Natural killer cell treated with Interleukin-12 subunit alpha and Interleukin-12 subunit beta and Interleukin-15 and Interleukin-18, amount 100 ng/mL, for 72 hours (primary cell): ENCODE measurements around the gene PKHD1. TPM values are rescaled to one million over a fixed set of nuclear protein-coding genes. Genes with fewer than 3 reads are reported as not detected.

Source experiments
- ATAC-seq, 2 donors: fragments of 150-1000 bp; cut with Tn5 transposase in 1 of 2; sonication (Bioruptor Pico), chemical (Tn5 transposase) in 1 of 2; 2 replicates each; pipeline ENCODE4 v1.10.0; 2021
- DNase-seq: peaks from one replicate; pipeline ENCODE4 v3.0.0; 2022; ENCODE audit warnings: low spot score
- H3K27ac Mint-ChIP-seq, 2 donors: 1 replicate in 1 of 2; 2 replicates in 1 of 2; pipeline ENCODE4 v1.8.0; 2022; ENCODE audit warnings: mixed read lengths in 2 of 2, mild to moderate bottlenecking in 1 of 2, moderate library complexity in 1 of 2
- H3K27me3 Mint-ChIP-seq, 2 donors: 1 replicate in 1 of 2; 2 replicates in 1 of 2; pipeline ENCODE4 v1.8.0; 2022; ENCODE audit warnings: mixed read lengths in 2 of 2
- H3K36me3 Mint-ChIP-seq: one replicate; pipeline ENCODE4 v1.8.0; 2022; ENCODE audit warnings: mixed read lengths
- H3K4me1 Mint-ChIP-seq, 2 donors: 1 replicate in 1 of 2; 2 replicates in 1 of 2; pipeline ENCODE4 v1.8.0; 2022; ENCODE audit warnings: low read depth in 2 of 2, mixed read lengths in 2 of 2, mild to moderate bottlenecking in 1 of 2
- H3K4me3 Mint-ChIP-seq: one replicate; pipeline ENCODE4 v1.8.0; 2022; ENCODE audit warnings: mixed read lengths
- H3K9me3 Mint-ChIP-seq: 2 replicates; pipeline ENCODE4 v1.8.0; 2022; ENCODE audit warnings: mixed read lengths
- total RNA-seq, 2 donors: library from RNA; stranded (reverse); gene quantifications; one replicate each; pipeline ENCODE4 v1.2.3, GENCODE V29; 2022

Gene PKHD1
- total RNA-seq, 2 donors from 2014 or later = not detected

DNA sequence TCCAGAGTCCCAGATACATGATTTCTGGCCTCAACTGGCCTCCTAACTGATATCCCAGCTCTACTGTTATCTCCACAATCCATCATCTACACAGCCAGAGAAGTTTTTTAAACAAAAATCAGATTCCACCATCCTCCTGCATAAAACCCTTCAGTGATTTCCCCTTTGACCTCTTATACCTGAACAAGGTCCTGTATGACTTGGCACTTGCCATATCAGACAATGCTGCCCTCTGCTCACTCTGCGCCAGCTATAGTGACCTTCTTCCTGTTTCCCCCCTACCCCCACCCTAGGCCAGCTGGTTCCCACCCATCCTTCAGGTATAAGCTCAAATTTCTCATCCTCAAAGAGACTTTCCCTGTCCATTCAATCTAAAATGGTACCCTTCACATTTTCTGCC is 322.2 kb downstream of the PKHD1 start:
- ATAC-seq (no peak), DNase-seq (no peak)
- Mint-ChIP-seq H3K36me3 (no peaks in the 10 kb centered on the region), H3K27me3 (no peaks in the 10 kb centered on the region), H3K27ac (no peak overlapping the region), H3K4me1 (no peaks in the 10 kb centered on the region), H3K9me3 (peaks cover 17% of the 10 kb centered on the region), H3K4me3 (no peak overlapping the region)

DNA sequence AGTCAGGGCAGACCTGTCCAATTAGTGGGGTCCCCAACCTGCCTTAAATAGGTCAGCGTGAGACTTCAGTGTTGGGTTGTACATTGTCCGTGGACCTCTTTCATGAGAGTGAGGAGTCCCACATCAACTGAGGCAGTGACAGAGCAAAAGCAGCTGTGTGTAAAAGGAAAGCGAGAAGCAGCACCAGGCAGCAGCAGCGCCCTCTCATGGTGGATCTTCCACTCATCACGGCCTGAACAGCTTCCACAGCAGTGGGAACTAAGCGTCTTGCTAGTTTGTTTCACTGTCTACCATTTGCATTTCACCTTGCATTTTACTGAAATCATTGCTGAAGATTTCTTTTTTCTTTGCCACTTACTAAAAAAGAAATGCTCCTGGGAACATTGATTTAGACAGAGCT is 333.8 kb downstream of the PKHD1 start:
- DNase-seq (no peak), ATAC-seq (no peak)
- no peaks in the 10 kb centered on the region for H3K36me3 Mint-ChIP-seq
- H3K27me3 Mint-ChIP-seq = no peaks in the 10 kb centered on the region
- no peak overlapping the region for H3K4me3 Mint-ChIP-seq
- peaks cover 2% of the 10 kb centered on the region for H3K9me3 Mint-ChIP-seq
- H3K4me1 Mint-ChIP-seq = no peaks in the 10 kb centered on the region
- H3K27ac Mint-ChIP-seq = no peak overlapping the region

DNA sequence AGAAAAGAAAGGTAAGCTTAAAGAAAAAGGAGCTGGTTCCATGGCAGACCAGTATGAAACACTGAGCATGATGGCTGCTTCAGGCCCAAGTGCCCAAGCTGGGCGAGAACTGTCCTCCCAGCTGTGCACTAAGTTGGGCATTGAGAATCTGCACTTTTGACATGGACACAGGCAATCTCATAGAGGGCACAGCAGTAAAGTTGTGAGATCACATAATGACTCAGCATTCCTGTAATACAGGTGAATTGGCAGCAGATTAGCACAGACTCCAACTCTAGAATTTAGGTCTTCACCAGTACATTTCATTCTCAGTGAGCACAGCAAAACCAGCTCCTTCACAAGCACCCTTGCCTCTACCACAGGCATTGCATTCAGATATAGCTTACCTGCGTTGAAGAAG is 343.4 kb downstream of the PKHD1 start:
- Mint-ChIP-seq H3K4me3 (no peak overlapping the region), H3K9me3 (peaks cover 15% of the 10 kb centered on the region), H3K27me3 (no peaks in the 10 kb centered on the region), H3K36me3 (no peaks in the 10 kb centered on the region), H3K27ac (no peak overlapping the region), H3K4me1 (no peaks in the 10 kb centered on the region)
- DNase-seq (no peak), ATAC-seq (no peak)

DNA sequence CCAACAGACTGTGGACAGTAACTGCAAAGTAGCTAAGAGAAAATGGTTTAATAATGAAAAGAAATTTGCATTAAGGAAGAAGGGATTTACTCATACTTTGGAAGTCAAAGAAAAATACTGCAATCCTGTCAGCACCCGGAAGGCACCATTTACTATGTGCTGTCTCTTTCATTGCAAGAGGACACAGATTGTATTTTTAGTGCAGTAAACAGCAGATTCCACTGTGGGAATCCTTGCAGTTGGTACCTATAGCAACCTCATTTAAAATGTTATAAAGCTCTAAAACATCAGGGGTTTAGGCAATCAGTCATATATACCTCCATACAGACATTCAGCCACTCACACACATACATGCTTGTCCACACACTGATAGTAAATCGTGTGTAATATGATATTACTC is 346.8 kb downstream of the PKHD1 start:
- H3K9me3 Mint-ChIP-seq = peaks cover 12% of the 10 kb centered on the region
- H3K27ac Mint-ChIP-seq = no peak overlapping the region
- H3K4me1 Mint-ChIP-seq = no peaks in the 10 kb centered on the region
- no peaks in the 10 kb centered on the region for H3K36me3 Mint-ChIP-seq
- H3K4me3 Mint-ChIP-seq = no peak overlapping the region
- ATAC-seq (no peak), DNase-seq (no peak)
- no peaks in the 10 kb centered on the region for H3K27me3 Mint-ChIP-seq

DNA sequence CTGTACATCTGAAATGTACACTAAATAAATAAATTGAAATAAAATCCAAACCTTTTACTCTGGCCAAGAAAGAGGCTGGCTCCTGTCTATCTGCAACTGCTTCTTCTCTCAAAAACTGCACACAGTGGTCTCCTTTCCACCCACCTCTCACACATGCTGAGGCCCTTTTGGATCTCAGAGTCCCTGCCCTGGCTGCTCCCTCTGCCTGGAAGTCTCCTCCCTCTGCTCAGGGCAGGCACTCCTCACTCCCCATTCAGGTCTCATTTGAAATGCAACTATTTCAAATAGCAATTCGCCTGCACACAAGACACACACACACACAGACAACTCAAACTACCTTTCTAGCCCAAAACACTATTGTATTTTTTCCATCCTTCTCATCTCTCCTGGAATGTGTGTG is 348.8 kb downstream of the PKHD1 start:
- ATAC-seq (no peak), DNase-seq (no peak)
- no peaks in the 10 kb centered on the region for H3K4me1 Mint-ChIP-seq
- no peak overlapping the region for H3K27ac Mint-ChIP-seq
- no peaks in the 10 kb centered on the region for H3K27me3 Mint-ChIP-seq
- peaks cover 10% of the 10 kb centered on the region for H3K9me3 Mint-ChIP-seq
- no peaks in the 10 kb centered on the region for H3K36me3 Mint-ChIP-seq
- no peak overlapping the region for H3K4me3 Mint-ChIP-seq

DNA sequence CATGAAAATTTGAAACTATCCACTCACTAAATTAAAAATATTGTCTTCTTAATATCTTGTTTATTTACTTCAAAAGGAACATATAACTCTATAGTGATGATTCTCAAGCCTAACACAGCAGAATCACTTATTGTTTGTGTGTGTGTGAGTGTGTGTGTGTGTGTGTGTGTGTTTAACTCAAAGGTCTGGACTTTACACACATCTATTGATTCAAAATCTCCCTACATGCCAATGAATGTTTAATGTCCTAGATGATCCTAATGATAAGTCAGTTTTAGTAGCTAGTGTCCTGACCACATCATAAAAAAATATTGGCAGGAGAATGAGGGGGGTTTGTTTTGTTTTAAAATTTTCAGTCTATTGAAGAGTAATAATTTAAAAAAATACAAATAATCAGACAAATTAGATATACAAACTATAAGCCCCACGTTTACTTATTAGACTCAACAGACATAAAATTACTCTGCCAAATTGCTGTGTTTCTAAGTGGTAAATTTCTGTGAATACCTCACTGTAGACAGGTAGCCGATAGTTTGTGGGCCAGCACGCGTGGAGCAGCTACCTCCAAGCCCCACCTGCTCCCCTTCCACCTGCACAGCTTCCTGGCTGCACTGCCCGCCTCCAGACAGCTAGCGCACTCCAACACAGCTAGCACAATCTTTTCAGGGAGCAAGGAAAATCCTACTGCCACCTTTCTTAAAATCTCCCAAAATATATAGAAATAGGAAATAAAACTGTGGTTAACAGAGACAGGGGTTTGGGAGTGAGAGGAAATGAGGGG is 349.6 kb downstream of the PKHD1 start:
- Mint-ChIP-seq H3K4me3 (no peak overlapping the region), H3K36me3 (no peaks in the 10 kb centered on the region), H3K27me3 (no peaks in the 10 kb centered on the region), H3K9me3 (peaks cover 3% of the 10 kb centered on the region), H3K27ac (no peak overlapping the region), H3K4me1 (no peaks in the 10 kb centered on the region)
- ATAC-seq (no peak), DNase-seq (no peak)

DNA sequence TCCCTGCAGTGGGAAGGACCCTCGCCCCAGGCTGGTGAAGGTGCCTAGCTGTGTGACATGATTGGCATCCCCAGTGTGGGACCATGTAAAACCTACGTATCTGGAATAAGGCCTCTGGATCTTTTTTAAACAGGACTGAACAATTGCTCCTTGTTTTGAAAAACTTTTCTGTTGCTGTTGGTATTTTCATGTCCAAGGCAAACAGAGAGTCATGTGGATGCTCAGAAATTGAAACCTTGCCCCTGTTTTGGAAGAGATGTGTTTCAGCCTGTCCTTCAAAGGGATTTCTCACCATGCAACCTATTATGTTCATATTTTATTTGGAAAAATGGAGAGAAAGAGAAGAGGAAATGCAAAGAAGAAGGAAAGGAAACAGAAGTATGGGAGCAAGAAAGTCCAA is 362.3 kb downstream of the PKHD1 start:
- Mint-ChIP-seq H3K4me1 (no peaks in the 10 kb centered on the region), H3K27me3 (no peaks in the 10 kb centered on the region), H3K9me3 (peaks cover 8% of the 10 kb centered on the region), H3K27ac (no peak overlapping the region), H3K36me3 (no peaks in the 10 kb centered on the region), H3K4me3 (no peak overlapping the region)
- no peak for ATAC-seq
- DNase-seq = no peak

DNA sequence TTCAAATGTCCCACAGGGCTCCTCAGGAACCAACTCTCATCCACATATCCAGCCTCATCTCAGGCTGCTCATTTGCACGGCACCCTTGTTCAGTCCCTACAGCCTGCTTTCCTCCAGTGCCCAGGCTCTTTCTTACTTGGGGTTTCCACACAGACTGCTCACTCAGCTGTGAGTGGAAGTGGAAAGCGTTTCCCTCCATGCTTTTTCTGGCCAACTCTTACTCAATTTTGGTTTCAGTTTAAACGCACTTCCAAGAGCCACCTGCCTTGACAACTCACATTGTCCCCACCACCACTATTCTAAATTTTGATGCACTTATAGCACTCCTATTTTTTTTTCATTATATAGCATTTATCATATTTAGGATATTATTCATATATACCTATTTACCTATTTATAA is 367.1 kb downstream of the PKHD1 start:
- H3K27me3 Mint-ChIP-seq = no peaks in the 10 kb centered on the region
- H3K27ac Mint-ChIP-seq = no peak overlapping the region
- H3K4me1 Mint-ChIP-seq = no peaks in the 10 kb centered on the region
- ATAC-seq = no peak
- H3K4me3 Mint-ChIP-seq = no peak overlapping the region
- H3K36me3 Mint-ChIP-seq = no peaks in the 10 kb centered on the region
- H3K9me3 Mint-ChIP-seq = peaks cover 8% of the 10 kb centered on the region
- no peak for DNase-seq

DNA sequence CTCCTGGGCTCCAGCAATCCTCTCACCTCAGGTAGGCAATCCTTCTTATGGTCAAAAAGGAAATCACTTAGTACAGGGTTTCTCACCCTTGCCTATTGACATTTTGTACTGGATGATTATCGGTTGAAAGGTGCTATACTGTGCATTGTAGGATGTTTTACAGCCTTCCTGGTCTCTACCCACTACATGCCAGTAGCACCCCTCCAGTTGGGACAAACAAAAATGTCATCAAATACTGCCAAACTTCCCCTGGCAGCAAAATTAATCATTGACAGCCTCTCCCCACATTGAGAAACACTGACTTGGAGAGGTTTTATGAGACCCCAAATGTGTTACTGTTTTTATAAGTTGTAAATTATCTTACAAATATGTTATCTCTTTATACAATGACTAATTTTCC is 368.1 kb downstream of the PKHD1 start:
- Mint-ChIP-seq H3K4me3 (no peak overlapping the region), H3K9me3 (peaks cover 4% of the 10 kb centered on the region), H3K36me3 (no peaks in the 10 kb centered on the region), H3K27ac (no peak overlapping the region), H3K4me1 (no peaks in the 10 kb centered on the region), H3K27me3 (no peaks in the 10 kb centered on the region)
- DNase-seq (no peak), ATAC-seq (no peak)

DNA sequence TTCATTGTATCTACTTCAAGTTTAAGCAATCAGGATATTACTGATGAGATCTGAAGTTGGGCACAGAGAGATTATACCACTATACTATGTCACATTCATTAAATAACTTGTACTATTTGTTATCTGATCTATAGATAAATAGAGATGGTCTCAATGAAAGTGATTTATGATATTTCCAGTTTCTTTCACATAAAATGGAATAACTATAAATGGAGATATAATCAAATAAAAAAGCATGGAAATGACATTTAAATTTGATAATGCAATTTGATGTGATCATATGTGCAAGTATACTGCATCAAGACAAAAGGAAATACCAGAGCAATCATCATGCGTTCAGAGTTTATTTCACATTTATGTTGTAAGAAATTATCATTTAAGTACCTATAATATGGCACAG is 368.9 kb downstream of the PKHD1 start:
- H3K36me3 Mint-ChIP-seq = no peaks in the 10 kb centered on the region
- H3K4me3 Mint-ChIP-seq = no peak overlapping the region
- no peak overlapping the region for H3K27ac Mint-ChIP-seq
- no peaks in the 10 kb centered on the region for H3K27me3 Mint-ChIP-seq
- peaks cover 4% of the 10 kb centered on the region for H3K9me3 Mint-ChIP-seq
- DNase-seq (no peak), ATAC-seq (no peak)
- H3K4me1 Mint-ChIP-seq = no peaks in the 10 kb centered on the region

DNA sequence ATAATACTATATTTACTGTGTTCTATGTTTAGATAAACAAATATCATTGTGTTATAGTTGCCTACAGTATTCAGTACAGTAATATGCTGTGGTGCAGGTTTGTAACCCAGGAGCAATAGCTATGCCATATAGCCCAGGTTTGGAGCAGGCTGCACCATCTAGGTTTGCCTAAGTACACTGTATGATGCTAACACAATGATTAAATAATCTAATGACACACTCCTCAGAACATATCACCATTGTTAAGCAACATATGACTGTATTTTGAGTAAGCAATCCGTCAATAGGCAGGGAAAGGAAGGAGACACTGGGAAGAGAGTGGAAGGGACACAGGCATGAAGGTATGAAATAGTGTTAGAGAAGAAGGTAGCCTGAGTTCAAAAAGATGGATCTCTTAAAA is 369.9 kb downstream of the PKHD1 start:
- H3K9me3 Mint-ChIP-seq = peaks cover 4% of the 10 kb centered on the region
- H3K27ac Mint-ChIP-seq = no peak overlapping the region
- no peak overlapping the region for H3K4me3 Mint-ChIP-seq
- H3K27me3 Mint-ChIP-seq = no peaks in the 10 kb centered on the region
- DNase-seq = no peak
- no peaks in the 10 kb centered on the region for H3K36me3 Mint-ChIP-seq
- no peaks in the 10 kb centered on the region for H3K4me1 Mint-ChIP-seq
- ATAC-seq = no peak

DNA sequence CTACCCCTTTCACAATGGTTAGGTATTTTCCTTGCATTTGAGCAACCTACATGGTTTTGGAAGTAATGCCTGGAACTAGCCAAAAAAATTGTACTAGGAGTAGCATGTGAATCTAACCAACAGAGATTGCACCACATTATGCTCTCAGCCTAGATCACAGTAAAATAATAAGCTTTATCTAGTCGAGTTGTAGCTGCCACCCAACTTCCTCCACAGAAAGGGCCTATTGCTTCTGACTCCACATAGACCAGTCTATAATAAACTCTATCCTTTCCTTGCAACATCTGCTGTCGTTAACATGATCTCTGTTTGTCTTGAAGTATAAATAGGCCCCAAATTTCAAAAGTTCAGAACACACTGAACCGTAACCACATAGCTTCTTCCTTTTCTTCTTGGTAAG is 375.5 kb downstream of the PKHD1 start:
- Mint-ChIP-seq H3K27me3 (no peaks in the 10 kb centered on the region), H3K27ac (no peak overlapping the region), H3K36me3 (no peaks in the 10 kb centered on the region), H3K4me3 (no peak overlapping the region), H3K9me3 (peaks cover 10% of the 10 kb centered on the region), H3K4me1 (no peaks in the 10 kb centered on the region)
- ATAC-seq (no peak), DNase-seq (no peak)

DNA sequence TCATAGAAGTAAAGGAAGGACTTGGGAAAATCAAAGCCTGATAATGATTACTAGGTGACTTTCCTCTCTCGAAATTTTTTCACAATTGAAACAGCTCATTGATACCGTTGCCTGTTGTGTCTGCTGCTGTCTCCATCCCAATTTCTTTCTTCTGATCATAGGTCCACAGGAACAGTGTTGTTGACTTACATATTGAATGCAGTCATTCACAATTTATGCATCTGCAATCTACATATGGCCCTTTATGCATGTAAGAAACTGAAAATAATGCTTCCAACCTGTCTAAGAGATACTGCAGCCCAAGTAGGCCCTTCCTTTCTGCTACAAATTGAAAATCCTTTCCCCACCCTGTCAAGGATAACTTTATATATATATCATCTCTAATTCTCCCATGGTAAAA is 381.3 kb downstream of the PKHD1 start:
- Mint-ChIP-seq H3K36me3 (no peaks in the 10 kb centered on the region), H3K4me3 (no peak overlapping the region), H3K27me3 (no peaks in the 10 kb centered on the region), H3K27ac (no peak overlapping the region), H3K4me1 (no peaks in the 10 kb centered on the region), H3K9me3 (peaks cover 12% of the 10 kb centered on the region)
- DNase-seq (no peak), ATAC-seq (no peak)

DNA sequence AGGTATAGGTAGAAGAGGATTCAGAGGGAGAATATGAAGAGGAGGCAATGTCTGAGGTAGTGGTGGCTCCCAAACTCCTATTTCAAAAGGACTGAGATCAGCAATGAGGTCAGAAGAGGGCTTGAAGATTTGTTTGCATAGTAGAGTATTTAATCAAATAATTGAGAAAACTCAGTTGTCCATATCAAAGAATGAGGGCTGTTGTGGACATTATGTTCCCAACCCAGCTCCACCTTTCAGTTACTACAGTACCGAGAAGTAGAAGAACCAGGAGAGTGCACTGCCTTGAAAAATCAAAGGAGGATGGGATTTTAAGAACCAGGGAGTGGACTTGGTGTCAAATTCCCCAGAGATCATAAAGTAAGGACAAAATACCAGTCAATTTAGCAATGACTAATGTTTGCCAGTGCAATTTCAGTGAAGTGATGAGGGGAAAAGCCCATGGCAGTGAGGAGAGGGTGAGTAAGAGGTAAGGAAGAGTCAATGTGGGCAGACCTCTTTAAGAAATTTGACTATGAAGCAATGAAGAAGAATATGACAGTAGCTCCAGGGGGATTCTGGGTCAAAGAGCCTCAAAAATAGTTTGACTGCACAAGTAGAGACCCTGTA is 382.4 kb downstream of the PKHD1 start:
- Mint-ChIP-seq H3K27ac (no peak overlapping the region), H3K4me1 (no peaks in the 10 kb centered on the region), H3K27me3 (no peaks in the 10 kb centered on the region), H3K36me3 (no peaks in the 10 kb centered on the region), H3K4me3 (no peak overlapping the region), H3K9me3 (peaks cover 11% of the 10 kb centered on the region)
- ATAC-seq (no peak), DNase-seq (no peak)

DNA sequence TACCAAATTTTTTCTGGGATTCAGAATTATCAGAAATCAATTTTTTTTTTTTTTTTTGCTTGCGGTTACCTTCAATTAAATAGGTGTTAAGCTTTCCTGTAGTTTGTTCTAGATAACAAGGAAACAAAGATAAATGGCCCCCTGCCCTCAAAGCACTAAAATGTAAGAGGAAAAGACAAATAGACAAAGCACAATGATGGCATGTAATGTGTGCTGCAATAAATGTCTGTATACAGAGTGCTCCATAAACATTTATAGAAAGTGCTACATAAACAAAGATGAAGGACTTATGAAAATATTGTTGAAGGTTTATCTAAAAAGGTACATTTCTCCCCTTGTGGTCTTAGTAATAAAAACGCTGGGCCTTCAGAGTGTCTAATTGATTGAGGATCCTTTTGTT is 384.6 kb downstream of the PKHD1 start:
- no peak for DNase-seq
- Mint-ChIP-seq H3K4me3 (no peak overlapping the region), H3K27ac (no peak overlapping the region), H3K9me3 (peaks cover 6% of the 10 kb centered on the region), H3K27me3 (no peaks in the 10 kb centered on the region), H3K36me3 (no peaks in the 10 kb centered on the region), H3K4me1 (no peaks in the 10 kb centered on the region)
- no peak for ATAC-seq
